Naive thymus-derived CD8-positive, alpha-beta T cell (primary cell): ENCODE results near the gene UNC13A. TPM values are rescaled to one million over a fixed set of nuclear protein-coding genes. Genes with fewer than 3 reads are reported as not detected.

ENCODE experiments used
- ATAC-seq, 2 donors: fragments of 150-1000 bp; cut with Tn5 transposase in 1 of 2; sonication (Bioruptor Pico), chemical (Tn5 transposase) in 1 of 2; 1 replicate in 1 of 2; 2 replicates in 1 of 2; pipeline ENCODE4 v1.10.0; 2021; ENCODE audit warnings: mild to moderate bottlenecking in 2 of 2, moderate library complexity in 2 of 2
- POLR2A ChIA-PET: fragments of 350-600 bp; sonication (Branson Sonifier 250); formaldehyde crosslinking; loops from one replicate; lab custom pipeline; 2021; ENCODE audit warnings: antibody characterized with exemption; lab: Charles Lee
- DNase-seq, 10 donors: peaks; one replicate each; pipeline versions ENCODE4 v3.0.0 to v3.0.0-alpha.2; 2020 to 2022
- H3K27ac Mint-ChIP-seq, 10 donors: one replicate each; pipeline ENCODE4 v1.8.0; 2020 to 2022; ENCODE audit warnings: mild to moderate bottlenecking in 10 of 10, mixed read lengths in 10 of 10, moderate library complexity in 4 of 10, inconsistent platforms in 1 of 10
- H3K27me3 Mint-ChIP-seq, 5 donors: one replicate each; pipeline ENCODE4 v1.8.0; 2021 to 2022; ENCODE audit warnings: mixed read lengths in 5 of 5
- H3K36me3 Mint-ChIP-seq, 3 donors: one replicate each; pipeline ENCODE4 v1.8.0; 2020 to 2022; ENCODE audit warnings: mixed read lengths in 3 of 3, mild to moderate bottlenecking in 2 of 3, inconsistent platforms in 1 of 3
- H3K4me1 Mint-ChIP-seq, 4 donors: one replicate each; pipeline ENCODE4 v1.8.0; 2021 to 2022; ENCODE audit warnings: mixed read lengths in 4 of 4
- H3K4me3 Mint-ChIP-seq, 10 donors: one replicate each; pipeline ENCODE4 v1.8.0; 2020 to 2022; ENCODE audit warnings: mild to moderate bottlenecking in 10 of 10, mixed read lengths in 10 of 10, moderate library complexity in 6 of 10, inconsistent platforms in 1 of 10
- H3K9me3 Mint-ChIP-seq, 9 donors: one replicate each; pipeline ENCODE4 v1.8.0; 2020 to 2022; ENCODE audit warnings: mixed read lengths in 9 of 9, mild to moderate bottlenecking in 3 of 9, inconsistent platforms in 1 of 9, moderate library complexity in 1 of 9
- polyA plus RNA-seq, 3 donors: library from polyadenylated mRNA; unstranded; fragments of 300-500 nt; fragmentation: Illumina TruSeq; gene quantifications; one replicate each; pipeline ENCODE4 v1.2.3, GENCODE V29; 2021
- total RNA-seq, 8 experiments: library from RNA in 2 of 8; stranded (reverse) in 2 of 8; gene quantifications; one replicate each; pipeline ENCODE4 v1.2.3 and lab custom pipeline; 2021 to 2026

UNC13A gene
- total and polyA plus RNA-seq, 5 experiments from 2014 or later: 0.01 to 0.10 (median 0.04) TPM; not detected in 1

GRCh38 chr19:17656970-17657369 lies 31.2 kb downstream of the UNC13A start:
- POLR2A ChIA-PET: interaction anchor here (0.7 kb wide), 1 partner anchor 60 kb away, joined by 3 read pairs; no protein-coding TSS in a partner anchor
- Mint-ChIP-seq H3K9me3 (no peaks in the 10 kb centered on the region), H3K4me1 (no peaks in the 10 kb centered on the region), H3K36me3 (no peaks in the 10 kb centered on the region), H3K27me3 (peaks cover 6 to 42% (median 15%) of the 10 kb centered on the region in 5 donors), H3K27ac (no peak overlapping the region), H3K4me3 (no peak overlapping the region)
- ATAC-seq: no peak
- no peak for DNase-seq

GRCh38 chr19:17655751-17656472 lies 32.2 kb downstream of the UNC13A start:
- no peak for ATAC-seq
- Mint-ChIP-seq H3K9me3 (no peaks in the 10 kb centered on the region), H3K4me3 (no peak overlapping the region), H3K27ac (no peak overlapping the region), H3K27me3 (peaks cover 5 to 33% (median 15%) of the 10 kb centered on the region in 5 donors), H3K36me3 (no peaks in the 10 kb centered on the region), H3K4me1 (no peaks in the 10 kb centered on the region)
- no peak for DNase-seq
- POLR2A ChIA-PET: no interaction called here

- H3K36me3 Mint-ChIP-seq: no peaks in the 10 kb centered on the region
- no peaks in the 10 kb centered on the region for H3K4me1 Mint-ChIP-seq
- DNase-seq: no peak
- H3K27me3 Mint-ChIP-seq: peaks cover 5 to 33% (median 15%) of the 10 kb centered on the region in 5 donors
- ATAC-seq: no peak
- no peaks in the 10 kb centered on the region for H3K9me3 Mint-ChIP-seq
- peak overlapping the region in 1 of 10 donors; percentile 90 for H3K27ac Mint-ChIP-seq
- POLR2A ChIA-PET: no interaction called here
- no peak overlapping the region for H3K4me3 Mint-ChIP-seq
These were observed 33.2 kb downstream of the UNC13A start for GRCh38 chr19:17654993-17655392.

- Mint-ChIP-seq H3K27ac (no peak overlapping the region), H3K27me3 (peaks cover 4 to 24% (median 15%) of the 10 kb centered on the region in 5 donors), H3K4me3 (no peak overlapping the region), H3K9me3 (no peaks in the 10 kb centered on the region), H3K4me1 (no peaks in the 10 kb centered on the region), H3K36me3 (no peaks in the 10 kb centered on the region)
- POLR2A ChIA-PET: no interaction called here
- DNase-seq: no peak
- ATAC-seq: no peak
These were observed 35.5 kb downstream of the UNC13A start for GRCh38 chr19:17652627-17653026.

- H3K9me3 Mint-ChIP-seq: no peaks in the 10 kb centered on the region
- no peaks in the 10 kb centered on the region for H3K36me3 Mint-ChIP-seq
- no peak overlapping the region for H3K4me3 Mint-ChIP-seq
- H3K4me1 Mint-ChIP-seq: no peaks in the 10 kb centered on the region
- POLR2A ChIA-PET: no interaction called here
- DNase-seq: no peak
- no peak for ATAC-seq
- peaks cover 7 to 34% (median 12%) of the 10 kb centered on the region in 5 donors for H3K27me3 Mint-ChIP-seq
- H3K27ac Mint-ChIP-seq: no peak overlapping the region
These were observed 39.4 kb downstream of the UNC13A start for GRCh38 chr19:17648786-17649185.

GRCh38 chr19:17648097-17648660 lies 40.0 kb downstream of the UNC13A start:
- Mint-ChIP-seq H3K4me1 (no peaks in the 10 kb centered on the region), H3K9me3 (no peaks in the 10 kb centered on the region), H3K36me3 (no peaks in the 10 kb centered on the region), H3K27ac (no peak overlapping the region), H3K27me3 (peaks cover 7 to 38% (median 15%) of the 10 kb centered on the region in 5 donors), H3K4me3 (no peak overlapping the region)
- ATAC-seq: no peak
- POLR2A ChIA-PET: no interaction called here
- DNase-seq: no peak

- DNase-seq (no peak), ATAC-seq (no peak)
- peaks cover 7 to 38% (median 15%) of the 10 kb centered on the region in 5 donors for H3K27me3 Mint-ChIP-seq
- no peak overlapping the region for H3K4me3 Mint-ChIP-seq
- no peaks in the 10 kb centered on the region for H3K9me3 Mint-ChIP-seq
- no peaks in the 10 kb centered on the region for H3K36me3 Mint-ChIP-seq
- POLR2A ChIA-PET: interaction anchor here (0.6 kb wide), 1 partner anchor 170 kb away, joined by 4 read pairs; no protein-coding TSS in a partner anchor
- no peaks in the 10 kb centered on the region for H3K4me1 Mint-ChIP-seq
- no peak overlapping the region for H3K27ac Mint-ChIP-seq
These were observed 40.8 kb downstream of the UNC13A start for GRCh38 chr19:17647071-17648020.

GRCh38 chr19:17646441-17646840 lies 41.7 kb downstream of the UNC13A start:
- no peaks in the 10 kb centered on the region for H3K9me3 Mint-ChIP-seq
- ATAC-seq (no peak), DNase-seq (no peak)
- H3K36me3 Mint-ChIP-seq: no peaks in the 10 kb centered on the region
- peaks cover 7 to 38% (median 15%) of the 10 kb centered on the region in 5 donors for H3K27me3 Mint-ChIP-seq
- H3K4me3 Mint-ChIP-seq: no peak overlapping the region
- H3K27ac Mint-ChIP-seq: no peak overlapping the region
- H3K4me1 Mint-ChIP-seq: no peaks in the 10 kb centered on the region
- POLR2A ChIA-PET: interaction anchor here (0.6 kb wide), 1 partner anchor 171 kb away, joined by 4 read pairs; no protein-coding TSS in a partner anchor

- no peak overlapping the region for H3K4me3 Mint-ChIP-seq
- H3K36me3 Mint-ChIP-seq: no peaks in the 10 kb centered on the region
- H3K9me3 Mint-ChIP-seq: no peaks in the 10 kb centered on the region
- peaks cover 7 to 38% (median 15%) of the 10 kb centered on the region in 5 donors for H3K27me3 Mint-ChIP-seq
- POLR2A ChIA-PET: interaction anchor here (0.6 kb wide), 1 partner anchor 22 kb away, joined by 6 read pairs; no protein-coding TSS in a partner anchor
- no peak for ATAC-seq
- DNase-seq: no peak
- H3K27ac Mint-ChIP-seq: peak overlapping the region in 1 of 10 donors; percentile 11
- no peaks in the 10 kb centered on the region for H3K4me1 Mint-ChIP-seq
These were observed 42.7 kb downstream of the UNC13A start for GRCh38 chr19:17645339-17645963.

- DNase-seq (no peak), ATAC-seq (no peak)
- Mint-ChIP-seq H3K36me3 (no peaks in the 10 kb centered on the region), H3K4me3 (no peak overlapping the region), H3K4me1 (no peaks in the 10 kb centered on the region), H3K9me3 (no peaks in the 10 kb centered on the region), H3K27ac (no peak overlapping the region), H3K27me3 (peaks cover 12 to 42% (median 24%) of the 10 kb centered on the region in 5 donors)
- POLR2A ChIA-PET: interaction anchor here (0.6 kb wide), 1 partner anchor 267 kb away, joined by 6 read pairs; no protein-coding TSS in a partner anchor
These were observed 45.5 kb downstream of the UNC13A start for GRCh38 chr19:17642656-17643055.

- Mint-ChIP-seq H3K27ac (no peak overlapping the region), H3K36me3 (no peaks in the 10 kb centered on the region), H3K9me3 (no peaks in the 10 kb centered on the region), H3K4me3 (no peak overlapping the region), H3K27me3 (peaks cover 12 to 36% (median 22%) of the 10 kb centered on the region in 5 donors), H3K4me1 (no peaks in the 10 kb centered on the region)
- DNase-seq (no peak), ATAC-seq (no peak)
- POLR2A ChIA-PET: no interaction called here
These were observed 46.3 kb downstream of the UNC13A start for GRCh38 chr19:17641846-17642245.

- no peaks in the 10 kb centered on the region for H3K9me3 Mint-ChIP-seq
- POLR2A ChIA-PET: no interaction called here
- peak overlapping the region in 1 of 10 donors; percentile 19 for H3K27ac Mint-ChIP-seq
- H3K36me3 Mint-ChIP-seq: no peaks in the 10 kb centered on the region
- no peaks in the 10 kb centered on the region for H3K4me1 Mint-ChIP-seq
- no peak for ATAC-seq
- H3K4me3 Mint-ChIP-seq: no peak overlapping the region
- peaks cover 15 to 30% (median 24%) of the 10 kb centered on the region in 5 donors for H3K27me3 Mint-ChIP-seq
- DNase-seq: no peak
These were observed 47.0 kb downstream of the UNC13A start for GRCh38 chr19:17641181-17641580.
